ENCODE data around the gene UST.

DNA sequence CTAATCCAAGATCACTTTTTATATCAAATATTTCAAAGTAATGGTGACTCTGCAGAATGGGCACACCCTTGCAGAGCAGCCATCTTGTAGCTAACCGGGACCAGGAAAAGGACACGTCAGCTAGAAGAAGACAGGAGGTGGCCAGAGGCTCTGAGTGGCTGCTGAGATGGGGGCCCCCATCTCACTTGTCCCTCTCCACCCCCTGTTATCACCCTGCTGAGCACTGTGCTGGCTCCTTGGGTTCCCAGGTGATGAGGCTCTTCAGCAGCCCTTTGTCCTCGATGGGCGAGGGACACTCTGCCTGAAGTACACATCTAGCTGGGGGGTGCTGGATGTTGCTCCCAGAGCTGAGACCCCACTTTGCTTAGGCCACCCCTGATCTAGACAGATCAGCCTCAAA is 126.3 kb downstream of the UST start:
- TF ChIP-seq, protein P1, sequence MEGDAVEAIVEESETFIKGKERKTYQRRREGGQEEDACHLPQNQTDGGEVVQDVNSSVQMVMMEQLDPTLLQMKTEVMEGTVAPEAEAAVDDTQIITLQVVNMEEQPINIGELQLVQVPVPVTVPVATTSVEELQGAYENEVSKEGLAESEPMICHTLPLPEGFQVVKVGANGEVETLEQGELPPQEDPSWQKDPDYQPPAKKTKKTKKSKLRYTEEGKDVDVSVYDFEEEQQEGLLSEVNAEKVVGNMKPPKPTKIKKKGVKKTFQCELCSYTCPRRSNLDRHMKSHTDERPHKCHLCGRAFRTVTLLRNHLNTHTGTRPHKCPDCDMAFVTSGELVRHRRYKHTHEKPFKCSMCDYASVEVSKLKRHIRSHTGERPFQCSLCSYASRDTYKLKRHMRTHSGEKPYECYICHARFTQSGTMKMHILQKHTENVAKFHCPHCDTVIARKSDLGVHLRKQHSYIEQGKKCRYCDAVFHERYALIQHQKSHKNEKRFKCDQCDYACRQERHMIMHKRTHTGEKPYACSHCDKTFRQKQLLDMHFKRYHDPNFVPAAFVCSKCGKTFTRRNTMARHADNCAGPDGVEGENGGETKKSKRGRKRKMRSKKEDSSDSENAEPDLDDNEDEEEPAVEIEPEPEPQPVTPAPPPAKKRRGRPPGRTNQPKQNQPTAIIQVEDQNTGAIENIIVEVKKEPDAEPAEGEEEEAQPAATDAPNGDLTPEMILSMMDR (IDR thresholded peaks at IDR 0.05; ENCODE audit: low read depth, low read length, poor library complexity, severe bottlenecking), result no peak
- TF ChIP-seq EZH2phosphoT487 (IDR thresholded peaks at IDR 0.05; ENCODE audit: borderline replicate concordance, low read length), result no peak
